Measurements from ENCODE around the gene NHERF2. TPM values are rescaled to one million over a fixed set of nuclear protein-coding genes. Genes with fewer than 3 reads are reported as not detected.
"Not testable (repeated sequence)": the region's sequence is repeated elsewhere in the genome, so short reads cannot be mapped to it uniquely, and the experiment has no call there.

Gene NHERF2
- total RNA-seq, 1 experiment from 2014 or later: 174 TPM

DNA sequence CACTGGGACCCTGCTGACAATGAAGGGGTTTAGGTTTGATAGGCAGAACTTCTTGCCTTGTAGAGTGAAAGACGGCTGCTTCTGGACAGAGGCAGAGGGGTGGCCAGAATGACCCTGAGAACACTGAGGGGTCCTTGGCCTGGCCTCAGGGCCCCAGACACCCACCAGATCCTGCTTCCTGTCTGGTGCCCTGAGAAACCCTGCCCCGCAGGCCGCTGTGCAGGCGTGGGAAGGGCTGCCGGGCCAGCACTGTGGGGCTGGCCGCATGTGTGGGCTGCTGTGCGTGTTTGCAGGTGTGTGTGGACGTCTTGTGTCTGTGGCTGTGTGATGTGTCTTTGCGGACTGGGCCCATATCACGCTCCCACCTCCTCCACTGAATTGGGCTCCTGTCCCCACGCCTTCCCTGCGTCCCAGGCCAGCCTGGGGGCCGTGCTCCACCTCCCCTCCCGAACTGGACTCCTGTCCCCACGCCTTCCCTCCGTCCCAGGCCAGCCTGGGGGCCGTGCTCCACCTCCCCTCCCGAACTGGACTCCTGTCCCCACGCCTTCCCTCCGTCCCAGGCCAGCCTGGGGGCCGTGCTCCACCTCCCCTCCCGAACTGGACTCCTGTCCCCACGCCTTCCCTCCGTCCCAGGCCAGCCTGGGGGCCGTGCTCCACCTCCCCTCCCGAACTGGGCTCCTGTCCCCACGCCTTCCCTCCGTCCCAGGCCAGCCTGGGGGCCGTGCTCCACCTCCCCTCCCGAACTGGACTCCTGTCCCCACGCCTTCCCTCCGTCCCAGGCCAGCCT lies 7.4 kb downstream of the NHERF2 start:
- intact Hi-C loops (cut with micrococcal nuclease; ENCODE audit: unreplicated experiment); POLR2A ChIA-PET; DNase-seq (ENCODE audit: low read depth, low spot score); H3K36me3 ChIP-seq (ENCODE audit: control insufficient read depth, insufficient read depth, low read length); CTCF ChIA-PET; H3K27me3 ChIP-seq (ENCODE audit: control insufficient read depth, insufficient read depth, low read length); H3K9me3 ChIP-seq (ENCODE audit: control insufficient read depth, insufficient read depth, low read depth, low read length); BruUV-seq (replicated peaks); ATAC-seq; in situ Hi-C loops (cut with HindIII; ENCODE audit: low pct_unique_long_range_greater_than_20kb, low sequenced_read_pairs): not testable (repeated sequence)
- peak overlapping the region; percentile 13 to 31; a peak in 3 of 4 replicates for H3K4me3 ChIP-seq (ENCODE audit: low read depth in 2 of 2, low read length in 2 of 2)
- H3K4me1 ChIP-seq (ENCODE audit: control insufficient read depth, insufficient read depth, low read length): peaks cover 78% of the 10 kb centered on the region
- H3K27ac ChIP-seq (ENCODE audit: low read length): peak overlapping the region; percentile 95

DNA sequence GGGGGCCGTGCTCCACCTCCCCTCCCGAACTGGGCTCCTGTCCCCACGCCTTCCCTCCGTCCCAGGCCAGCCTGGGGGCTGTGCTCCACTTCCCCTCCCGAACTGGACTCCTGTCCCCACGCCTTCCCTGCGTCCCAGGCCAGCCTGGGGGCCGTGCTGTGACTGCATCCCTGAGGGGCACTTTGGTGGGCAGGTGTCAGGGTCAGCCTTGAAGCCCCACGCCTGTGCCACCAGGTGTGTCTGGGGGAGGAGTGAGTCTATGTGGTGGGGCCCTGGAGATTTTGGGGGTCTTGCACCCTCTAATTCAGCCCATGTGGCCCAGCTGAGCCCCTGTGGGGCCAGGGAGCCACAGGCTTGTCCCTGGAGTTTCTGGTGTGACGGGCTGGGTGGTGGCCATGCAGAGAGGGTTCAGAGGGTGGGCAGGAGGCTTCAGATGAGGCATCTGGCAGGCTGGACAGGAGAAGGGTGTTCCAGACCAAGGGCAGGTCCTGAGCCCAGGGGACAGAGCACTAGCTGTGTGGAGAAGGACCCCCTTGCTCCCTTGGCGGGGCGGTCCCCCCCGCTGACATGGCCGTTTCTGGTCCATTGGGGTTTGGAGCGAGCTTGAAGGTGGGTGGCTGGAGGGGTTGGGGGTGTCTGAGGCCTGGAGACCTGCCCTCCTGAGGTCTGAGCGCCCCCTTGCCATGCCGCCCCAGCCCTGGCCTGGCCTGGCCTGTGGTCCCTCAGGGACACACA lies 8.2 kb downstream of the NHERF2 start:
- CTCF ChIA-PET: no interaction called here
- H3K27ac ChIP-seq (ENCODE audit: low read length): peak overlapping the region; percentile 91
- peak; percentile 0 for ATAC-seq

More for the DNA sequence above, 8.2 kb downstream of the NHERF2 start:
- no TSS peak for BruUV-seq (replicated peaks)
- Histone ChIP-seq H3K9me3 (ENCODE audit: control insufficient read depth, insufficient read depth, low read depth, low read length) (no peaks in the 10 kb centered on the region), H3K4me3 (ENCODE audit: low read depth in 2 of 2, low read length in 2 of 2) (no peak overlapping the region), H3K27me3 (ENCODE audit: control insufficient read depth, insufficient read depth, low read length) (no peaks in the 10 kb centered on the region), H3K4me1 (ENCODE audit: control insufficient read depth, insufficient read depth, low read length) (peaks cover 78% of the 10 kb centered on the region), H3K36me3 (ENCODE audit: control insufficient read depth, insufficient read depth, low read length) (no peaks in the 10 kb centered on the region)
- TF ChIP-seq, protein P1, sequence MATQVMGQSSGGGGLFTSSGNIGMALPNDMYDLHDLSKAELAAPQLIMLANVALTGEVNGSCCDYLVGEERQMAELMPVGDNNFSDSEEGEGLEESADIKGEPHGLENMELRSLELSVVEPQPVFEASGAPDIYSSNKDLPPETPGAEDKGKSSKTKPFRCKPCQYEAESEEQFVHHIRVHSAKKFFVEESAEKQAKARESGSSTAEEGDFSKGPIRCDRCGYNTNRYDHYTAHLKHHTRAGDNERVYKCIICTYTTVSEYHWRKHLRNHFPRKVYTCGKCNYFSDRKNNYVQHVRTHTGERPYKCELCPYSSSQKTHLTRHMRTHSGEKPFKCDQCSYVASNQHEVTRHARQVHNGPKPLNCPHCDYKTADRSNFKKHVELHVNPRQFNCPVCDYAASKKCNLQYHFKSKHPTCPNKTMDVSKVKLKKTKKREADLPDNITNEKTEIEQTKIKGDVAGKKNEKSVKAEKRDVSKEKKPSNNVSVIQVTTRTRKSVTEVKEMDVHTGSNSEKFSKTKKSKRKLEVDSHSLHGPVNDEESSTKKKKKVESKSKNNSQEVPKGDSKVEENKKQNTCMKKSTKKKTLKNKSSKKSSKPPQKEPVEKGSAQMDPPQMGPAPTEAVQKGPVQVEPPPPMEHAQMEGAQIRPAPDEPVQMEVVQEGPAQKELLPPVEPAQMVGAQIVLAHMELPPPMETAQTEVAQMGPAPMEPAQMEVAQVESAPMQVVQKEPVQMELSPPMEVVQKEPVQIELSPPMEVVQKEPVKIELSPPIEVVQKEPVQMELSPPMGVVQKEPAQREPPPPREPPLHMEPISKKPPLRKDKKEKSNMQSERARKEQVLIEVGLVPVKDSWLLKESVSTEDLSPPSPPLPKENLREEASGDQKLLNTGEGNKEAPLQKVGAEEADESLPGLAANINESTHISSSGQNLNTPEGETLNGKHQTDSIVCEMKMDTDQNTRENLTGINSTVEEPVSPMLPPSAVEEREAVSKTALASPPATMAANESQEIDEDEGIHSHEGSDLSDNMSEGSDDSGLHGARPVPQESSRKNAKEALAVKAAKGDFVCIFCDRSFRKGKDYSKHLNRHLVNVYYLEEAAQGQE (IDR thresholded peaks at IDR 0.05; ENCODE audit: insufficient read depth in 1 of 2, low read depth in 2 of 2, low read length in 1 of 2): no peak
- TF ChIP-seq SIN3A (IDR thresholded peaks at IDR 0.05; ENCODE audit: borderline replicate concordance, insufficient read depth, low read depth, low read length): no peak
- TF ChIP-seq, protein P2, sequence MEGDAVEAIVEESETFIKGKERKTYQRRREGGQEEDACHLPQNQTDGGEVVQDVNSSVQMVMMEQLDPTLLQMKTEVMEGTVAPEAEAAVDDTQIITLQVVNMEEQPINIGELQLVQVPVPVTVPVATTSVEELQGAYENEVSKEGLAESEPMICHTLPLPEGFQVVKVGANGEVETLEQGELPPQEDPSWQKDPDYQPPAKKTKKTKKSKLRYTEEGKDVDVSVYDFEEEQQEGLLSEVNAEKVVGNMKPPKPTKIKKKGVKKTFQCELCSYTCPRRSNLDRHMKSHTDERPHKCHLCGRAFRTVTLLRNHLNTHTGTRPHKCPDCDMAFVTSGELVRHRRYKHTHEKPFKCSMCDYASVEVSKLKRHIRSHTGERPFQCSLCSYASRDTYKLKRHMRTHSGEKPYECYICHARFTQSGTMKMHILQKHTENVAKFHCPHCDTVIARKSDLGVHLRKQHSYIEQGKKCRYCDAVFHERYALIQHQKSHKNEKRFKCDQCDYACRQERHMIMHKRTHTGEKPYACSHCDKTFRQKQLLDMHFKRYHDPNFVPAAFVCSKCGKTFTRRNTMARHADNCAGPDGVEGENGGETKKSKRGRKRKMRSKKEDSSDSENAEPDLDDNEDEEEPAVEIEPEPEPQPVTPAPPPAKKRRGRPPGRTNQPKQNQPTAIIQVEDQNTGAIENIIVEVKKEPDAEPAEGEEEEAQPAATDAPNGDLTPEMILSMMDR (IDR thresholded peaks at IDR 0.05): no peak
- TF ChIP-seq TCF7L2 (IDR thresholded peaks at IDR 0.05; ENCODE audit: low read depth, low read length): no peak
- TF ChIP-seq POLR2AphosphoS5 (IDR thresholded peaks at IDR 0.05; ENCODE audit: low read depth, low read length): no peak
- POLR2A ChIA-PET: no interaction called here
- in situ Hi-C loops (cut with HindIII; ENCODE audit: low pct_unique_long_range_greater_than_20kb, low sequenced_read_pairs) (no loop called here), intact Hi-C loops (cut with micrococcal nuclease; ENCODE audit: unreplicated experiment) (no loop called here)
- no peak for DNase-seq (ENCODE audit: low read depth, low spot score)

Measured in Panc1 (cell line).